ENCODE data around the gene CFAP74. TPM values are rescaled to one million over a fixed set of nuclear protein-coding genes. Genes with fewer than 3 reads are reported as not detected.

Gene CFAP74
- total RNA-seq, 4 donors from 2014 or later, result not detected

DNA sequence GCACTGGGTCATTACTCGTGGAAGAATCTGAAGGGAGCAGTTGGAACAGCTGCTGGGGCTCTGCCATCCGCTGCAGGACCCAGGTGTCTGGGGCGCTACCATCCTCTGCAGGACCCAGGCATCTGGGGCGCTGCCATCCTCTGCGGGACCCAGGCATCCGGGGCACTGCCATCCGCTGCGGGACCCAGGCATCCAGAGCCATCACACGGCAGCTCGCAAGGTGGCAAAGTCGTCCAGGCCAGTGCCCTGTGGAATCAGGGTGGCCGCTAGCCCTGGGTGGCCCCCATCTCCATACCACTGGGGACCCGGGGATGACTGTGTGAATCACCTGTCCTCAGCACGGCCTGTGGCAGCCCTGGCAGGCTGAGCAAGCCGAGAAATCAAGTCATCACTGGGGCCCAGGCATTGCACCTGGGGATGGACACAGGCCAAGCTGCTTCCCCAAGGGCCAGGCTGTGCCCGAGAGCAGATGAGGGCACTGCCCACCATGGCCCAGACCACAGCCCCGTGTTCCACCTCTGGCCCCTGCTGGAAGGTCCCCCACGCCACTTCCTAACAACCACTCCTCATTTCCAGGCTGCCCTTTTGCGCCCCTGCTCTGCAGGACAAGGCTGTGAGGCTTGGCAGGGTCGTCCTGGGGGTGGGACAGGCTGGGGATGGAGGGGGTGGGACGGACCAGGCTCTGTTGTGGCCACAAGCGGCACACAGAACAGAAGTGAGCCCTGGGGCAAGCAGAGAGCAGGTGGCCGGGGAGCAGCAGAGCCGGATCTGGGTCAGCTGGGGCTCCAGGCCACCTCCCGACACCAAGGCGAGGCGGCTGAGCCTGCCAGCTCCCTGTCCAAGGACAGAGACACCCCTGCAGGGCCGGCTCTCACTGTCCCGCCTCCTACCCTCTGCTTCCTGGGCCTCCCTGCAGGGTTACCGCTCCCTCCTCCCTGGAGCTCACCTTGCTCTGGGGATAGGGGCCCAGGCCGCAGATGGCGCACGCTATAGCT lies 28.3 kb upstream of the CFAP74 start:
- Histone ChIP-seq H3K36me3 (no peaks in the 10 kb centered on the region), H3K27ac (no peak overlapping the region), H3K4me3 (no peak overlapping the region), H3K27me3 (peaks cover 0 to 4% of the 10 kb centered on the region in 2 donors), H3K9me3 (no peaks in the 10 kb centered on the region), H3K4me1 (no peaks in the 10 kb centered on the region)
- 63 to 78% methylated on average over 10 to 19 of the region's 33 CpGs for WGBS, 2 donors
- DNase-seq (ENCODE audit: low spot score in 2 of 2), result no peak
- TF ChIP-seq, protein P1, sequence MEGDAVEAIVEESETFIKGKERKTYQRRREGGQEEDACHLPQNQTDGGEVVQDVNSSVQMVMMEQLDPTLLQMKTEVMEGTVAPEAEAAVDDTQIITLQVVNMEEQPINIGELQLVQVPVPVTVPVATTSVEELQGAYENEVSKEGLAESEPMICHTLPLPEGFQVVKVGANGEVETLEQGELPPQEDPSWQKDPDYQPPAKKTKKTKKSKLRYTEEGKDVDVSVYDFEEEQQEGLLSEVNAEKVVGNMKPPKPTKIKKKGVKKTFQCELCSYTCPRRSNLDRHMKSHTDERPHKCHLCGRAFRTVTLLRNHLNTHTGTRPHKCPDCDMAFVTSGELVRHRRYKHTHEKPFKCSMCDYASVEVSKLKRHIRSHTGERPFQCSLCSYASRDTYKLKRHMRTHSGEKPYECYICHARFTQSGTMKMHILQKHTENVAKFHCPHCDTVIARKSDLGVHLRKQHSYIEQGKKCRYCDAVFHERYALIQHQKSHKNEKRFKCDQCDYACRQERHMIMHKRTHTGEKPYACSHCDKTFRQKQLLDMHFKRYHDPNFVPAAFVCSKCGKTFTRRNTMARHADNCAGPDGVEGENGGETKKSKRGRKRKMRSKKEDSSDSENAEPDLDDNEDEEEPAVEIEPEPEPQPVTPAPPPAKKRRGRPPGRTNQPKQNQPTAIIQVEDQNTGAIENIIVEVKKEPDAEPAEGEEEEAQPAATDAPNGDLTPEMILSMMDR (IDR thresholded peaks at IDR 0.05), result no peak
- no peak for TF ChIP-seq EP300 (IDR thresholded peaks at IDR 0.05)
- no peak for TF ChIP-seq POLR2A (IDR thresholded peaks at IDR 0.05)

DNA sequence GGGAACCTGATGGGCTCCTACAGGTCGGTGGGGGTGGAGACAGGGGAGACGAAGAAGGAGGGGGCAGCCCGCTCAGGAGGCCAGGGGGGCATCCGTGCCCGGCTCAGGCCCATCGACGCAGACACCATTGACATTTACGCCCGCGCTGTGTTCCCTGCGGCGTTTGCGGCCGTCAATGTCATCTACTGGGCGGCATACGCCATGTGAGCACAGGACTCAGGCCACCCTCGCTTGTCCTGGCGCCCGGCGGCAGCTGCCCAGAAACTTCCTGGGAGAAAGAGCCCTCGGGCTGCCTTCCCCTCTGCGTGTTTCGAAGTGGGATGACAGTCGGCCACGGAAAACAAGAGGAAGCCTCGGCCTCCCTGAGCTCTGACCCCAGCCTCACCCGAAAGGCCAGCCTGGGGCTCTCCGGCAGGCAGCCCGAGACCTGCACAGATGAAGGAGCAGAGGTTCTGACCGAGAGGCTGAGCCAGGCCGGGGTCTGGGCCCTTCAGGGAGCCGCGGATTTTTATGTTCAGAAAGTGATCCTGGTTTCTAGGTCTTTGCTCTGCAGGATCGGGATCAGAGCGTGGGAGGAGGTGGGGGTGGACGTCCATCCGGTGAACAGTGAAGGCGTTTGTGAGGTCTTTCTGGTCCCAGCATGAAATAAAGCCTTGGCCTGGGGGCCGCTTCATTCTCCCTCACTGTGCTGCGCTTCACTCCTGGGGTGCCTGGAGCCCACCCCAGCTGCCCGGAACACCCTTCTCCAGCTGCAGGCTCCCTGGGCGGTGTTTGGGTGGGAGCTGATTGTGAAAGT lies 26.7 kb upstream of the CFAP74 start:
- TF ChIP-seq, protein P1 (IDR thresholded peaks at IDR 0.05), result no peak
- TF ChIP-seq EP300 (IDR thresholded peaks at IDR 0.05) (no peak), POLR2A (IDR thresholded peaks at IDR 0.05) (no peak)
- no peak overlapping the region for H3K27ac ChIP-seq
- DNase-seq (ENCODE audit: low spot score in 2 of 2), result no peak
- 62 to 64% methylated on average over 41 to 42 of the region's 42 CpGs for WGBS, 2 donors
- no peaks in the 10 kb centered on the region for H3K9me3 ChIP-seq
- no peaks in the 10 kb centered on the region for H3K4me1 ChIP-seq
- no peaks in the 10 kb centered on the region for H3K36me3 ChIP-seq
- no peak overlapping the region for H3K4me3 ChIP-seq
- H3K27me3 ChIP-seq, result peaks cover 0 to 13% of the 10 kb centered on the region in 2 donors

DNA sequence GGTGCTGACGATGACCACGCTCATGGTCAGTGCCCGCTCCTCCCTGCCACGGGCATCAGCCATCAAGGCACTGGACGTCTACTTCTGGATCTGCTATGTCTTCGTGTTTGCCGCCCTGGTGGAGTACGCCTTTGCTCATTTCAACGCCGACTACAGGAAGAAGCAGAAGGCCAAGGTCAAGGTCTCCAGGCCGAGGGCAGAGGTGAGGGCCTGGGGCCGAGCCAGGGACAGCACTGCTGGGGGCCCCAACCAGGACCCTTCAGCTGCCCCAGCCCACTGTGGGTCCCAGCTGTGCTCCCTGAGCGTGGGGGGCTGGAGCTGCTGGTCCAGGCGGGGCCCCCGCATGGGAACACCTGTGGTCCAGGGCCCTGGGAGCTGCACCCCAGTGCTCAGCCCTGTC lies 26.0 kb upstream of the CFAP74 start:
- no peaks in the 10 kb centered on the region for H3K4me1 ChIP-seq
- TF ChIP-seq EP300 (IDR thresholded peaks at IDR 0.05) (no peak), POLR2A (IDR thresholded peaks at IDR 0.05) (no peak)
- TF ChIP-seq, protein P1 (IDR thresholded peaks at IDR 0.05), result no peak
- no peak overlapping the region for H3K4me3 ChIP-seq
- peaks cover 0 to 20% of the 10 kb centered on the region in 2 donors for H3K27me3 ChIP-seq
- 85 to 89% methylated on average over 13 to 15 of the region's 15 CpGs for WGBS, 2 donors
- no peak for DNase-seq (ENCODE audit: low spot score in 2 of 2)
- no peaks in the 10 kb centered on the region for H3K36me3 ChIP-seq
- H3K27ac ChIP-seq, result no peak overlapping the region
- H3K9me3 ChIP-seq, result no peaks in the 10 kb centered on the region

DNA sequence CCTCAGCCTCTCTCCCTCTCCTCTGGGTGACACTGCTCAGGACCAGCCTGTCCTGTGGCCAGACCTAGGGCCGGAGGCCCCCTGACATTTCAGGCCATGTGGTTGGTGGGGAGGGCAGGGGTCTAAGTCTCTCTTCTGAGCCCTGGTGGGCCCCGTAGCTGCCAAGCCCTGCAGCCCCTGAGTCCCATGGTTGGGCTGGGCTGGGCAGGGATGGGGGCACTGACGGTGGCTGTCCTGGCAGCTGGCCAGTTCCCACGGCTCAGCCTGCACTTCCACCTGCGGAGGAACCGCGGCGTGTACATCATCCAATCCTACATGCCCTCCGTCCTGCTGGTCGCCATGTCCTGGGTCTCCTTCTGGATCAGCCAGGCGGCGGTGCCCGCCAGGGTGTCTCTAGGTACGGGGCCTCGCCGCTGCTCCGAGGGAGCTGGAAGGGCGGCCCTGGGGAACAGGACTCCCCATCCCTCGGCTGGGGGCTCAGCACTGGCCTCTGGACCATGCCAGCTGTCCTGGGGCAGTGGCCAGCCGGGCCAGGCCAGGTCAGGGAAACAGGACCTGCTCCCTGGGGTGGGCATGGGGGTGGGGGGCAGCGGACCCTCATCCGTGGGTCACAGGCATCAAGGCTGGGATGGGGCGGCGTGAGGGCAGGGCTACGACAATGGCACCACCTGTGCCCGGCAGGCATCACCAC lies 25.4 kb upstream of the CFAP74 start:
- Histone ChIP-seq H3K9me3 (no peaks in the 10 kb centered on the region), H3K36me3 (no peaks in the 10 kb centered on the region), H3K27me3 (peaks cover 0 to 26% of the 10 kb centered on the region in 2 donors), H3K27ac (no peak overlapping the region), H3K4me1 (no peaks in the 10 kb centered on the region), H3K4me3 (no peak overlapping the region)
- DNase-seq (ENCODE audit: low spot score in 2 of 2), result no peak
- 85 to 94% methylated on average over 9 to 19 of the region's 26 CpGs for WGBS, 2 donors
- TF ChIP-seq, protein P1 (IDR thresholded peaks at IDR 0.05), result no peak
- TF ChIP-seq EP300 (IDR thresholded peaks at IDR 0.05) (no peak), POLR2A (IDR thresholded peaks at IDR 0.05) (no peak)

All from tibial nerve (tissue), 4 donors.